AG09319 (cell line): ENCODE results near the gene KLHL10.
"Not testable (repeated sequence)": the region's sequence is repeated elsewhere in the genome, so short reads cannot be mapped to it uniquely, and the experiment has no call there.

Source experiments
- DNase-seq: peaks from one replicate; pipeline ENCODE4 v3.0.0-alpha.2; 2010; ENCODE audit warnings: low read depth; ENCODE audit errors: extremely low read depth
- CTCF ChIP-seq: IDR thresholded peaks from 2 replicates; pipeline ENCODE4 v1.5.1; 2011; ENCODE audit warnings: low read depth, mild to moderate bottlenecking, inconsistent platforms, low read length, moderate library complexity

Gene KLHL10

GRCh38 chr17:41835214-41835799 is 2.3 kb upstream of the KLHL10 start:
- TF ChIP-seq CTCF, result no peak
- no peak for DNase-seq

- no peak for DNase-seq
- no peak for TF ChIP-seq CTCF
Observed at GRCh38 chr17:41835800-41836549, 1.6 kb upstream of the KLHL10 start, which contains the start of gene NT5C3B. Gene NT5C3B, minus strand, starts transcription at chr17:41836232. Its CDS starts 39 bp downstream, at chr17:41836193.

- DNase-seq, result no peak
- no peak for TF ChIP-seq CTCF
Observed at GRCh38 chr17:41836550-41837196, 952 bp upstream of the KLHL10 start.

- not testable (repeated sequence) for DNase-seq
Observed at GRCh38 chr17:41839448-41839847, 1.8 kb downstream of the KLHL10 start.

- not testable (repeated sequence) for DNase-seq
Observed at GRCh38 chr17:41840781-41841180, 3.2 kb downstream of the KLHL10 start.

- TF ChIP-seq CTCF, result no peak
- no peak for DNase-seq
Observed at GRCh38 chr17:41844971-41845370, 7.3 kb downstream of the KLHL10 start.

GRCh38 chr17:41848788-41849187 is 11.2 kb downstream of the KLHL10 start:
- TF ChIP-seq CTCF, result no peak
- peak; percentile 14 for DNase-seq

- TF ChIP-seq CTCF, result no peak
- no peak for DNase-seq
Observed at GRCh38 chr17:41849251-41849990, 11.8 kb downstream of the KLHL10 start.

- not testable (repeated sequence) for DNase-seq
Observed at GRCh38 chr17:41851382-41851781, 13.8 kb downstream of the KLHL10 start.
